Epidermal melanocyte (primary cell): ENCODE measurements around the gene SLC24A5.

Experiments
- DNase-seq: peaks from one replicate; pipeline ENCODE4 v3.0.0; 2011; ENCODE audit warnings: low spot score; ENCODE audit not compliant: insufficient read length

The SLC24A5 gene

DNA sequence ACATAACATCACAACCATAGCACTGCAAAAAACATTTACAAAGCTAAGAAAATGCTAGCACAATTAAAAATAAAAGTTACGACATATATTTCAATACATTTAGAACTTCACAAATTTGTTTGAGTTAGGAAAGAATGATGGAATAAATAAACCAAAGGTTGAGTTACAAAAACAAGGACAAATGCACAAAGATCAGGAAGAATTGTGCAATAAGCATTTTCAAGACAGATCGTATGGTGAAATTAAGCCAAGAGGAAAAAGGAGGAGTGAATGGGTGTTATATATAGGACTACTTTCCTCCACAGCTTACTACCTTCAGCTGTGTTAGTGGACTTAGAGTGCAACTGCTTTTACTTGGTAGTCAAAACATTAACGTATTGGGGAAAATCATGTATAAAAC lies 64.7 kb downstream of the SLC24A5 start:
- no peak for DNase-seq

DNA sequence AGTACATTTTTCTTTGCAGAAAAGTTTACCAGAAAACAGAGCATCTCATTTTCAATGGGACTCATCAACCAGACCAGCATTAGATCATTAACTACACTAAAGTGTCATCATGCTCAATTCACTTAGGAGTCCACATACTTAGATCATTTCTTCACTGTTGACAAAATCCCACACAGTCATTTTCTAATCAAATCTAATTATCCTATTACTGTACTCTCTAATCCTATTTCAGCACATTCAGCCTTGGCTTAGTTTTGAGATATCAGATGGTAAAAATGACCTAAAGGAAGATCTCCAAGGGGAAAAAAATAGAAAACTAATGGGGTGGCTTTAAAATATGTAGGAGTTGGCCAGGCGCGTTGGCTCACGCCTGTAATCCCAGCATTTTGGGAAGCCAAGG lies 65.5 kb downstream of the SLC24A5 start:
- DNase-seq = no peak

DNA sequence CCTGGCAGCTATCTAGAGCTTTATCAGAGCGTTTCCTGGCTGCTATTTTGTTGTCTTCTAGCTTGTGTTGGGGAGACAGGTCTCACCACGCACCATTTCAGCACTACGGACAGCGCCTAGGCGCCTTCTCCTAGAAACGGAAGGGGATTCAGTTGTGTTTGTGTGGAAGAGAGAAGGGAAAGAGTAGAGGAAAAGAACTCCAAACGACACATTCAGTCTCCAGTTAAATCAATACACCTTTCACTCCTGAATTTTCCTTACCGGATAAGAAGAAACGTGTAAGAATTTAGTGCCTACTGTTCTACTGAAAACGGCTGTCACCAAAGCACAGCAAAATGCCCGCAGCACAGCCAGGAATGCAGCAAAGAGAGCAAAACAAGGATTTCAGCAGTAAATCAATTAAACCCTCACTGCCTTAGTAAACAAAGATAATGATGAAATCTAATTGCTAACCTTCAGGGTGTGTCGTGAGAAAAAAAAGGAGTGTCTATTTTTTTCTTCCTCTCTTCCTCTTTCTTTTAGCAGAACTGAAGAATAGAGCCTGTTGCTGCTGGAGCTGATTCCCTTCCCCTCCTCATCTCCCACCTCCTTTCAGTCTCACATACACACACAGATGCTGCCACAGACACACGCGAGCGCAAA lies 70.3 kb downstream of the SLC24A5 start:
- DNase-seq = peak; percentile 42

DNA sequence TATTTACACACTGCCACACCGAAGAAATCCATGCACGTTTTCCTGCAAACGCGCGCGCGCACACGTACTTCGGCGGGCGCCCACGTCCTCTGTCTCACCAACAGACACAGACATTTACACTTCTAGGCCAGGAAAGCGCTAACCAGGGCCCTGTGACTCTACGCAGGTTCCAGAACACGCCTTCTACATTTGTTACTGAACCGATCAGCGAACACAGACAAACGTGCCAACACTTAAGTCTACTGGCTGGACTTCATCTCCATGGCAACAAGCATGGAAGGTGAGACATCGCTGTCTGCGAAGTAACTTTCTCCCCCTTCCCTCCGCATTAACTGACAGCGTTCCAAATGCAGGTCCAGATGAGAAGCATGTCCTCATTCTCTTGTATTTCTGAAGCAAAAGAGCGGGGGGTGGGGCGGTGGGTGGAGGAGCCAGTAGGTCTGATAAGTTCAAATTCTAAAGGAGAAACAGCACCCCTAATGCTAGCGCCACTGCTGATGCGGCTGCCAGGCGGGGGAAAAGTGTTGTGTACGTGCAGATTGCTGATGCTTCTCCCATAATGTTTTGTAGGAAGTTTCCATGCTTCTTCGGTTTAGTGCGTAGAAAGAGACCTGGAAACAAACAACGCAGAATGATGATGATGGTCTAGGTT lies 70.9 kb downstream of the SLC24A5 start, which contains the start of gene CTXN2:
TSS of gene CTXN2 (plus strand) at position 92 of the 652 bp plus-strand sequence. CDS start 9,636 bp downstream, outside the sequence.
- no peak for DNase-seq
